SW 1271 (cell line): ENCODE measurements around the gene PLXNA4.
"Not testable (repeated sequence)": the region's sequence is repeated elsewhere in the genome, so short reads cannot be mapped to it uniquely, and the experiment has no call there.

ENCODE experiments used
- DNase-seq, 2 experiments: peaks; one replicate each; lab custom pipeline; 2025; lab: John Stamatoyannopoulos, UW

The PLXNA4 gene

GRCh38 chr7:132178402-132179079, 397.7 kb downstream of the PLXNA4 start:
- DNase-seq, result not testable (repeated sequence)

GRCh38 chr7:132177708-132178401, 398.4 kb downstream of the PLXNA4 start:
- DNase-seq, result no peak

GRCh38 chr7:132176719-132177118, 399.6 kb downstream of the PLXNA4 start:
- DNase-seq, result no peak

GRCh38 chr7:132171130-132171576, 405.1 kb downstream of the PLXNA4 start:
- DNase-seq, result no peak

GRCh38 chr7:132169730-132170129, 406.5 kb downstream of the PLXNA4 start:
- no peak for DNase-seq

GRCh38 chr7:132168239-132168638, 408.0 kb downstream of the PLXNA4 start:
- no peak for DNase-seq

GRCh38 chr7:132165695-132166094, 410.6 kb downstream of the PLXNA4 start:
- DNase-seq, result not testable (repeated sequence)

GRCh38 chr7:132164558-132165125, 411.6 kb downstream of the PLXNA4 start:
- no peak for DNase-seq

GRCh38 chr7:132162556-132163144, 413.6 kb downstream of the PLXNA4 start:
- DNase-seq, result no peak

GRCh38 chr7:132161976-132162375, 414.3 kb downstream of the PLXNA4 start:
- no peak for DNase-seq

- DNase-seq, result no peak
Measured at GRCh38 chr7:132161533-132161915, 414.7 kb downstream of the PLXNA4 start.

- no peak for DNase-seq
Measured at GRCh38 chr7:132160611-132161532, 415.4 kb downstream of the PLXNA4 start.

- no peak for DNase-seq
Measured at GRCh38 chr7:132158841-132159240, 417.4 kb downstream of the PLXNA4 start.

GRCh38 chr7:132158166-132158565, 418.1 kb downstream of the PLXNA4 start:
- DNase-seq, result no peak

GRCh38 chr7:132155715-132156114, 420.6 kb downstream of the PLXNA4 start:
- DNase-seq, result no peak

GRCh38 chr7:132154695-132155471, 421.4 kb downstream of the PLXNA4 start:
- no peak for DNase-seq

- no peak for DNase-seq
Measured at GRCh38 chr7:132154248-132154647, 422.0 kb downstream of the PLXNA4 start.

GRCh38 chr7:132152131-132152889, 424.0 kb downstream of the PLXNA4 start:
- no peak for DNase-seq

GRCh38 chr7:132150711-132151110, 425.6 kb downstream of the PLXNA4 start:
- no peak for DNase-seq
